Heart left ventricle (tissue), 13 donors: ENCODE measurements around the gene GUF1.

Source experiments
- POLR2A ChIP-seq, 2 donors: fragments of 450-650 bp; IDR thresholded peaks; one replicate each; pipeline ENCODE4 v1.6.1; 2017; ENCODE audit warnings: antibody characterized with exemption in 2 of 2, mild to moderate bottlenecking in 2 of 2, moderate library complexity in 2 of 2
- TF ChIP-seq, protein P1 (sequence below), 12 donors: fragments of 200-600 bp; sonication (generic) in 4 of 12; IDR thresholded peaks; one replicate each; pipeline versions ENCODE4 v1.5.0 to v1.8.0; 2018 to 2022; ENCODE audit warnings: antibody characterized with exemption in 12 of 12, mild to moderate bottlenecking in 5 of 12
- donor health status: ischemic (EF 13 %, LVEDD 7.1; RV severe dilation, severe dysfunction).
- donor health status: DM: no; HTN: yes; CAD: no.
- donor health status: DM: no; HTN: no; CAD: no.
- donor health status: ischemic (EF 25% LVEDD 6.9; RV normal size, moderate dysfunction).
- donor health status: ischemic (EF 25% LVEDD 5.7; RV mildly dilated, moderate dysfunction).
- donor health status: ischemic (EF 35%, LVEDD 5.7; RV mildly dilated, moderate dysfunction).
- donor health status: nonischemic (EF 11% LVEDD 7.7; RV severe dilation, severe dysfunction).
- donor health status: DM: yes; HTN: yes; CAD: no.
- donor health status: PGD.
- donor health status: ischemic (EF 29% LVEDD 5.4; RV normal size, mild dysfunction).
- donor health status: nonischemic (EF 23%, LVEDD 6.1; RV moderate dilation, normal function).

- TF ChIP-seq, protein P1, sequence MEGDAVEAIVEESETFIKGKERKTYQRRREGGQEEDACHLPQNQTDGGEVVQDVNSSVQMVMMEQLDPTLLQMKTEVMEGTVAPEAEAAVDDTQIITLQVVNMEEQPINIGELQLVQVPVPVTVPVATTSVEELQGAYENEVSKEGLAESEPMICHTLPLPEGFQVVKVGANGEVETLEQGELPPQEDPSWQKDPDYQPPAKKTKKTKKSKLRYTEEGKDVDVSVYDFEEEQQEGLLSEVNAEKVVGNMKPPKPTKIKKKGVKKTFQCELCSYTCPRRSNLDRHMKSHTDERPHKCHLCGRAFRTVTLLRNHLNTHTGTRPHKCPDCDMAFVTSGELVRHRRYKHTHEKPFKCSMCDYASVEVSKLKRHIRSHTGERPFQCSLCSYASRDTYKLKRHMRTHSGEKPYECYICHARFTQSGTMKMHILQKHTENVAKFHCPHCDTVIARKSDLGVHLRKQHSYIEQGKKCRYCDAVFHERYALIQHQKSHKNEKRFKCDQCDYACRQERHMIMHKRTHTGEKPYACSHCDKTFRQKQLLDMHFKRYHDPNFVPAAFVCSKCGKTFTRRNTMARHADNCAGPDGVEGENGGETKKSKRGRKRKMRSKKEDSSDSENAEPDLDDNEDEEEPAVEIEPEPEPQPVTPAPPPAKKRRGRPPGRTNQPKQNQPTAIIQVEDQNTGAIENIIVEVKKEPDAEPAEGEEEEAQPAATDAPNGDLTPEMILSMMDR (IDR thresholded peaks at IDR 0.05), result no peak
- TF ChIP-seq POLR2A (IDR thresholded peaks at IDR 0.05), result no peak
These were observed 22.2 kb downstream of the GUF1 start for GRCh38 chr4:44700427-44700826.
